GM21367 (cell line): Measurements from ENCODE around the gene LINGO1.

Source experiments
- ATAC-seq: cut with Tn5 transposase; IDR thresholded peaks from one replicate; pipeline ENCODE4 v1.9.1; 2021; ENCODE audit not compliant: unreplicated experiment

The LINGO1 gene

GRCh38 chr15:77617476-77618230 lies 15.1 kb downstream of the LINGO1 start:
- no peak for ATAC-seq

- no peak for ATAC-seq
Observed at GRCh38 chr15:77616072-77616471, 16.6 kb downstream of the LINGO1 start.

GRCh38 chr15:77615472-77615871 lies 17.2 kb downstream of the LINGO1 start:
- no peak for ATAC-seq

- no peak for ATAC-seq
Observed at GRCh38 chr15:77614251-77614806, 18.4 kb downstream of the LINGO1 start.

- ATAC-seq: no peak
Observed at GRCh38 chr15:77613814-77614213, 18.9 kb downstream of the LINGO1 start.

- ATAC-seq: no peak
Observed at GRCh38 chr15:77612958-77613601, 19.6 kb downstream of the LINGO1 start.

GRCh38 chr15:77611767-77612166 lies 20.9 kb downstream of the LINGO1 start:
- ATAC-seq: no peak

- no peak for ATAC-seq
Observed at GRCh38 chr15:77610731-77611130, 22.0 kb downstream of the LINGO1 start.

GRCh38 chr15:77609558-77609957 lies 23.2 kb downstream of the LINGO1 start:
- ATAC-seq: no peak

- ATAC-seq: no peak
Observed at GRCh38 chr15:77608774-77609173, 23.9 kb downstream of the LINGO1 start.

- no peak for ATAC-seq
Observed at GRCh38 chr15:77607894-77608261, 24.8 kb downstream of the LINGO1 start.

GRCh38 chr15:77607111-77607893 lies 25.4 kb downstream of the LINGO1 start:
- no peak for ATAC-seq

- no peak for ATAC-seq
Observed at GRCh38 chr15:77606142-77607034, 26.3 kb downstream of the LINGO1 start.

GRCh38 chr15:77605547-77605946 lies 27.2 kb downstream of the LINGO1 start:
- ATAC-seq: no peak

GRCh38 chr15:77604973-77605372 lies 27.7 kb downstream of the LINGO1 start:
- no peak for ATAC-seq

GRCh38 chr15:77603611-77604336 lies 28.9 kb downstream of the LINGO1 start:
- ATAC-seq: no peak

GRCh38 chr15:77602800-77603199 lies 29.9 kb downstream of the LINGO1 start:
- no peak for ATAC-seq

GRCh38 chr15:77599899-77600298 lies 32.8 kb downstream of the LINGO1 start:
- no peak for ATAC-seq

- no peak for ATAC-seq
Observed at GRCh38 chr15:77599357-77599756, 33.4 kb downstream of the LINGO1 start.

GRCh38 chr15:77598644-77599043 lies 34.1 kb downstream of the LINGO1 start:
- no peak for ATAC-seq
